CD4-positive, alpha-beta T cell (primary cell): ENCODE results near the gene VTCN1. TPM values are rescaled to one million over a fixed set of nuclear protein-coding genes. Genes with fewer than 3 reads are reported as not detected.

ENCODE experiments used
- ATAC-seq: fragments of 200-7000 bp; cut with Tn5 transposase; one replicate; pipeline ENCODE4 v1.10.0; 2022; ENCODE audit warnings: mild to moderate bottlenecking; ENCODE audit not compliant: poor library complexity
- CTCF ChIA-PET: fragments of 350-600 bp; sonication (Branson Sonifier 250); formaldehyde crosslinking; loops from one replicate; lab custom pipeline; 2021; ENCODE audit warnings: antibody characterized with exemption, inconsistent platforms; lab: Charles Lee
- POLR2A ChIA-PET: fragments of 350-600 bp; sonication (Branson Sonifier 250); formaldehyde crosslinking; loops from one replicate; lab custom pipeline; 2021; ENCODE audit warnings: antibody characterized with exemption, inconsistent platforms; lab: Charles Lee
- DNase-seq, 14 experiments: peaks; one replicate each; pipeline ENCODE4 v3.0.0-alpha.2; 2013 to 2020; ENCODE audit warnings: mixed read lengths in 2 of 14
- H3K27ac ChIP-seq, 2 donors: one replicate each; pipeline versions ENCODE4 v1.5.1 to v1.7.0; 2013; ENCODE audit warnings: low read length in 2 of 2, low read depth in 1 of 2, mild to moderate bottlenecking in 1 of 2
- H3K27me3 ChIP-seq, 2 experiments: 1 replicate in 1 of 2; 2 replicates in 1 of 2; pipeline versions ENCODE4 v1.6.1 to v1.7.0; 2013; ENCODE audit warnings: low read length in 2 of 2, control low read depth in 1 of 2, mild to moderate bottlenecking in 1 of 2, moderate library complexity in 1 of 2; ENCODE audit not compliant: insufficient read depth in 2 of 2, control insufficient read depth in 1 of 2
- H3K36me3 ChIP-seq: one replicate; pipeline ENCODE4 v1.6.1; 2013; ENCODE audit warnings: low read length, control low read depth; ENCODE audit not compliant: insufficient read depth
- H3K4me1 ChIP-seq: one replicate; pipeline ENCODE4 v1.6.1; 2013; ENCODE audit warnings: low read length, control low read depth; ENCODE audit not compliant: insufficient read depth
- H3K4me3 ChIP-seq: one replicate; pipeline ENCODE4 v1.5.1; 2013; ENCODE audit warnings: mild to moderate bottlenecking, low read length, moderate library complexity
- H3K9me3 ChIP-seq, 2 experiments: 1 replicate in 1 of 2; 2 replicates in 1 of 2; pipeline versions ENCODE4 v1.6.1 to v1.7.0; 2013; ENCODE audit warnings: low read length in 2 of 2, mild to moderate bottlenecking in 2 of 2, control low read depth in 1 of 2, moderate library complexity in 1 of 2; ENCODE audit not compliant: control insufficient read depth in 1 of 2, insufficient read depth in 1 of 2
- H3K27ac Mint-ChIP-seq: one replicate; pipeline ENCODE4 v1.8.0; 2020; ENCODE audit warnings: mixed read lengths
- H3K27me3 Mint-ChIP-seq: one replicate; pipeline ENCODE4 v1.8.0; 2021; ENCODE audit warnings: mixed read lengths
- H3K36me3 Mint-ChIP-seq: one replicate; pipeline ENCODE4 v1.8.0; 2021; ENCODE audit warnings: low read depth, mixed read lengths
- H3K4me1 Mint-ChIP-seq: one replicate; pipeline ENCODE4 v1.8.0; 2021; ENCODE audit warnings: low read depth, mixed read lengths
- H3K4me3 Mint-ChIP-seq: one replicate; pipeline ENCODE4 v1.8.0; 2020; ENCODE audit warnings: mild to moderate bottlenecking, mixed read lengths
- H3K9me3 Mint-ChIP-seq: one replicate; pipeline ENCODE4 v1.8.0; 2020; ENCODE audit warnings: mixed read lengths
- CTCF ChIP-seq: fragments of 200-600 bp; IDR thresholded peaks from one replicate; pipeline ENCODE4 v1.8.0; 2022; ENCODE audit warnings: antibody characterized with exemption, mild to moderate bottlenecking
- intact Hi-C, 2 experiments: fragments of 100-400 bp; cut with DNase I in 1 of 2; cut with micrococcal nuclease in 1 of 2; formaldehyde crosslinking; loops; one replicate each; pipeline versions ENCODE4 v1.15.1 to v1.9.0; 2023 to 2025; cut with DNase I, micrococcal nuclease
- total RNA-seq, 174 experiments: library from RNA in 2 of 174; stranded (reverse) in 2 of 174; gene quantifications; one replicate each; pipeline ENCODE4 v1.2.3 and lab custom pipeline; 2021 to 2026

VTCN1 gene
- total RNA-seq, 2 experiments from 2014 or later: not detected

- intact Hi-C loops: no loop called here
- no peaks in the 10 kb centered on the region for H3K36me3 ChIP-seq
- ChIA-PET POLR2A (no interaction called here), CTCF (no interaction called here)
- H3K4me1 ChIP-seq: no peaks in the 10 kb centered on the region
- no peak overlapping the region for H3K27ac ChIP-seq
- DNase-seq (no peak), ATAC-seq (no peak)
- no peak overlapping the region for H3K27ac Mint-ChIP-seq
- H3K9me3 Mint-ChIP-seq: no peaks in the 10 kb centered on the region
- H3K4me3 ChIP-seq: no peak overlapping the region
- H3K36me3 Mint-ChIP-seq: no peaks in the 10 kb centered on the region
- TF ChIP-seq CTCF: no peak
- no peaks in the 10 kb centered on the region for H3K9me3 ChIP-seq
- peaks cover 0 to under 1% of the 10 kb centered on the region in 2 experiments for H3K27me3 ChIP-seq
- no peak overlapping the region for H3K4me3 Mint-ChIP-seq
- H3K27me3 Mint-ChIP-seq: peaks cover 9% of the 10 kb centered on the region
- no peaks in the 10 kb centered on the region for H3K4me1 Mint-ChIP-seq
Observed at GRCh38 chr1:117182319-117182718, 28.4 kb downstream of the VTCN1 start.

DNA sequence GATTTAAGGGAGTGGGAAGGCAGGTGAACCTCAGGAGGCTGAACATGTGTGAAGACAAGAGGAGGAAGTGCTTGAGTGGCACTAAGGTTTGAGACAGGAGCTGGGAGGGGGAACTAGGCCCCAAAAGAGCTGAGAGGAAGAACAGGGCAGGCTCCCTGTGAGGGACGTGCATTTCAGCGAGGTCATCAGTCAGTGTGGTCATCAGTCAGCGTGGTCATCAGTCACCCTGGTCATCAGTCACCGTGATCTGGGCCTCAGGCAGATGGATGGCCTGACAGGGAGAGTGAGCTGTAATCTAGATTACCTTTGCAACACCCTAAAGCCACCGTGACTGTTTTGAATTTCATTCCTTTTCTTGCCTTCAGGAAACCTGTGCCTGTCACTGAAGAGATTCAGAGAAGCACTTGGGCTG lies 29.1 kb downstream of the VTCN1 start:
- no peaks in the 10 kb centered on the region for H3K9me3 Mint-ChIP-seq
- H3K4me3 ChIP-seq: no peak overlapping the region
- no peak overlapping the region for H3K27ac Mint-ChIP-seq
- POLR2A ChIA-PET: no interaction called here
- no peaks in the 10 kb centered on the region for H3K4me1 ChIP-seq
- no peaks in the 10 kb centered on the region for H3K36me3 Mint-ChIP-seq
- CTCF ChIA-PET: no interaction called here
- H3K36me3 ChIP-seq: no peaks in the 10 kb centered on the region
- ATAC-seq: no peak
- no peaks in the 10 kb centered on the region for H3K9me3 ChIP-seq
- intact Hi-C loops: no loop called here
- no peaks in the 10 kb centered on the region for H3K27me3 ChIP-seq
- no peak overlapping the region for H3K4me3 Mint-ChIP-seq
- H3K4me1 Mint-ChIP-seq: no peaks in the 10 kb centered on the region
- H3K27ac ChIP-seq: no peak overlapping the region
- no peak for TF ChIP-seq CTCF
- DNase-seq: no peak
- H3K27me3 Mint-ChIP-seq: peaks cover 9% of the 10 kb centered on the region

DNA sequence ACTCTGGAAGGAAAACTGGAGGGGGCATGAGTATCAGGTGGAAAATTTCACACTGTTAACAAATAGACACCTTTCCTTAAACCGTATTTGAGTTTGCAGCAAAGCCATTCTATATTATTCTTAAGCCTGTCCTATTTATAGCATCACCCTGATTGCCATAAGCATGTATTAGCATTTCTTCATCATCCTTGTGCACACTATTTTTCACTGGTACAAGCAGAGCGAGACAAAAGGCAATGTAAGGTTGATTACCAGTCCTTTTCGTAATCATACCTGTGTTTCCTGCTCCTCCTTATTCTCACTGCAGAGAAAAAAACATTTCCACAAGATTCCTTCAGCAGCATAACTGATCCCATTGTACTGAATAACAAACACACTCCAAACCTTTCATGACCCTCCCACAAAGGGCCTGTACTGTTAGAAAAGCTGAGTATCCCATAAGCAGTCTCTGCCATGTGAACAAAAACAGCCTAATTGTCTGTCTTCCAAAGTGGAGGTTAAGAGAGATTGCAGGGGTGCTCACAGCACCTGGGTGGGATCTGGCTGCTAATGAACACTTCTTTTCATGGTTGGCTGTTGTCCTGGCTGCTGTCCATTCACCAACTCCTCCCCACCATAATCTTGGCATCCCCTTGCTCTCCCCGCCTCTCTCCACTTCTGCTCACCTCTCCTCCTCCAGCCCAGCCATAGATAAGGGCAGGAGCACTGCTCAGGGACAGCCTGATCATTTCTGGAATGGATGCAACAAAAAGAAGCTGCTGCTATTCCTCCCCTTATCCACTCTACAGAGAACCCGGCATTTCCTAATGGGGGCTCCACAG lies 30.4 kb downstream of the VTCN1 start:
- ATAC-seq (no peak), DNase-seq (no peak)
- Histone ChIP-seq H3K9me3 (no peaks in the 10 kb centered on the region), H3K27me3 (no peaks in the 10 kb centered on the region), H3K4me1 (no peaks in the 10 kb centered on the region), H3K36me3 (no peaks in the 10 kb centered on the region), H3K4me3 (no peak overlapping the region), H3K27ac (no peak overlapping the region)
- no peaks in the 10 kb centered on the region for H3K4me1 Mint-ChIP-seq
- no peak for TF ChIP-seq CTCF
- POLR2A ChIA-PET: no interaction called here
- no peak overlapping the region for H3K27ac Mint-ChIP-seq
- intact Hi-C loops: no loop called here
- H3K36me3 Mint-ChIP-seq: no peaks in the 10 kb centered on the region
- CTCF ChIA-PET: no interaction called here
- no peak overlapping the region for H3K4me3 Mint-ChIP-seq
- H3K27me3 Mint-ChIP-seq: no peaks in the 10 kb centered on the region
- no peaks in the 10 kb centered on the region for H3K9me3 Mint-ChIP-seq
